Endothelial cell of umbilical vein (primary cell): ENCODE measurements around the gene ACOT2. TPM values are rescaled to one million over a fixed set of nuclear protein-coding genes. Genes with fewer than 3 reads are reported as not detected.
"Not testable (repeated sequence)": the region's sequence is repeated elsewhere in the genome, so short reads cannot be mapped to it uniquely, and the experiment has no call there.

Experiments
- BruUV-seq: library from RNA; stranded (reverse); fragments of 400-500 nt; replicated peaks from 2 replicates; lab custom pipeline; 2021; lab: Mats Ljungman, UMichigan
- CTCF ChIA-PET: fragments of 300-600, 350-600 bp; sonication (Branson Sonifier 250); formaldehyde crosslinking; loops from one replicate; lab custom pipeline; 2021; ENCODE audit warnings: antibody characterized with exemption, inconsistent platforms; lab: Charles Lee
- POLR2A ChIA-PET: fragments of 300-600, 350-600 bp; sonication (Branson Sonifier 250); formaldehyde crosslinking; loops from one replicate; lab custom pipeline; 2021; ENCODE audit warnings: antibody characterized with exemption, inconsistent platforms; lab: Charles Lee
- DNase-seq: peaks from one replicate; pipeline ENCODE4 v3.0.0-alpha.2; 2011; ENCODE audit warnings: low read depth, low spot score
- FAIRE-seq: peaks from 2 replicates; lab custom pipeline; 2011; peaks lifted over from hg19 to GRCh38; lab: Jason Lieb, UNC
- H2AFZ ChIP-seq: 2 replicates; pipeline ENCODE4 v1.6.0; 2012; ENCODE audit warnings: low read depth, low read length, control low read depth, inconsistent platforms
- H3K27ac ChIP-seq: 2 replicates; pipeline ENCODE4 v1.5.1; 2011; ENCODE audit warnings: low read depth, mild to moderate bottlenecking, control low read depth, low read length, moderate library complexity; ENCODE audit not compliant: insufficient read depth
- H3K27me3 ChIP-seq, 2 experiments: 2 replicates each; pipeline versions ENCODE4 v1.6.0 to v1.6.1; 2011; ENCODE audit warnings: low read length in 2 of 2, mixed read lengths in 1 of 2; ENCODE audit not compliant: control insufficient read depth in 2 of 2, insufficient read depth in 2 of 2
- H3K36me3 ChIP-seq, 2 experiments: 2 replicates in 1 of 2; 3 replicates in 1 of 2; pipeline ENCODE4 v1.5.1; 2011; ENCODE audit warnings: low read length in 2 of 2, mild to moderate bottlenecking in 1 of 2, moderate library complexity in 1 of 2; ENCODE audit not compliant: control insufficient read depth in 2 of 2, insufficient read depth in 2 of 2; ENCODE audit errors: extremely low read depth in 1 of 2
- H3K4me1 ChIP-seq: 3 replicates; pipeline ENCODE4 v1.5.1; 2011; ENCODE audit warnings: mild to moderate bottlenecking, low read length; ENCODE audit not compliant: control insufficient read depth, insufficient read depth; ENCODE audit errors: extremely low read depth
- H3K4me2 ChIP-seq: 2 replicates; pipeline ENCODE4 v1.6.1; 2011; ENCODE audit warnings: low read length, control low read depth, mixed read lengths; ENCODE audit not compliant: insufficient read depth
- H3K4me3 ChIP-seq, 3 experiments: fragments of 200-600 bp in 1 of 3; sonication (generic), shearing (Covaris generic) in 1 of 3; replicated peaks in 1 of 3; 2 replicates each; pipeline ENCODE4 v1.5.1; 2011 to 2016; ENCODE audit warnings: control low read depth in 3 of 3, low read length in 3 of 3, mild to moderate bottlenecking in 2 of 3, inconsistent platforms in 1 of 3, low read depth in 1 of 3, moderate library complexity in 1 of 3; ENCODE audit not compliant: insufficient read depth in 1 of 3
- H3K79me2 ChIP-seq: 2 replicates; pipeline ENCODE4 v1.6.0; 2012; ENCODE audit warnings: low read length, inconsistent platforms; ENCODE audit not compliant: control insufficient read depth, insufficient read depth
- H3K9ac ChIP-seq: replicated peaks from 2 replicates; pipeline ENCODE3; 2011; ENCODE audit warnings: low read length, control low read depth; ENCODE audit not compliant: insufficient read depth; ENCODE audit errors: extremely low read depth
- H3K9me1 ChIP-seq: replicated peaks from 3 replicates; pipeline ENCODE4 v1.6.0; 2011; ENCODE audit warnings: mild to moderate bottlenecking, low read length; ENCODE audit not compliant: control insufficient read depth, insufficient read depth; ENCODE audit errors: extremely low read depth
- H3K9me3 ChIP-seq: replicated peaks from 2 replicates; pipeline ENCODE4 v1.5.1; 2012; ENCODE audit warnings: low read length, inconsistent platforms; ENCODE audit not compliant: control insufficient read depth, insufficient read depth
- H4K20me1 ChIP-seq: replicated peaks from 2 replicates; pipeline ENCODE3; 2011; ENCODE audit warnings: mild to moderate bottlenecking, low read length; ENCODE audit not compliant: control insufficient read depth, insufficient read depth; ENCODE audit errors: extremely low read depth
- CTCF ChIP-seq, 2 donors: IDR thresholded peaks; 1 replicate in 1 of 2; 2 replicates in 1 of 2; pipeline ENCODE4 v1.5.1; 2011; ENCODE audit warnings: low read length in 2 of 2, mild to moderate bottlenecking in 2 of 2, moderate library complexity in 2 of 2, control low read depth in 1 of 2, inconsistent platforms in 1 of 2, low read depth in 1 of 2; ENCODE audit not compliant: insufficient read depth in 1 of 2; ENCODE audit errors: extremely low read depth in 1 of 2
- JUN ChIP-seq: IDR thresholded peaks from 2 replicates; pipeline ENCODE4 v1.6.1; 2011; ENCODE audit warnings: borderline replicate concordance, low read depth; ENCODE audit not compliant: insufficient read length, insufficient read depth
- POLR2A ChIP-seq: IDR thresholded peaks from 2 replicates; pipeline ENCODE4 v1.6.1; 2012; ENCODE audit warnings: low read depth, mild to moderate bottlenecking, control low read depth, low read length
- POLR2AphosphoS5 ChIP-seq: IDR thresholded peaks from 2 replicates; pipeline ENCODE4 v1.6.1; 2012; ENCODE audit warnings: low read depth, mild to moderate bottlenecking, control low read depth, low read length, moderate library complexity; ENCODE audit not compliant: insufficient read depth
- dilution Hi-C: fragments of 300-500 bp; cut with MboI; formaldehyde crosslinking; loops from one replicate; pipeline ENCODE4 v1.15.0; 2019; ENCODE audit warnings: low sequenced_read_pairs; ENCODE audit not compliant: extremely low pct_ligation_motif_present
- intact Hi-C: fragments of 100-400 bp; cut with micrococcal nuclease; formaldehyde crosslinking; loops from one replicate; pipeline ENCODE4 v1.10.0; 2022
- polyA plus RNA-seq, 4 experiments: library from polyadenylated mRNA; depleted of rRNA in 3 of 4; stranded (reverse) in 3 of 4; unstranded in 1 of 4; fragments of >200 nt; gene quantifications; 2 replicates each; pipeline versions ENCODE4 v1.2.1 to v1.2.3, GENCODE V29; 2011 to 2012; ENCODE audit warnings: missing spikeins in 1 of 4
- total RNA-seq: library from RNA; stranded (reverse); gene quantifications from 2 replicates; pipeline ENCODE4 v1.2.3, GENCODE V29; 2021

The ACOT2 gene
- total and polyA plus RNA-seq, 2 donors (not counting 3 experiments of a cell fraction or from before 2014, with no cell fraction given): 28.8 to 34.6 TPM

GRCh38 chr14:73537244-73538045 lies 31.6 kb upstream of the ACOT2 start:
- BruUV-seq, H3K36me3 ChIP-seq, H3K27me3 ChIP-seq, dilution Hi-C loops, intact Hi-C loops, H3K9me3 ChIP-seq, H3K9me1 ChIP-seq, H3K79me2 ChIP-seq, POLR2A ChIA-PET, H4K20me1 ChIP-seq: not testable (repeated sequence)
- TF ChIP-seq POLR2AphosphoS5 (peak; percentile 83), POLR2A (peak; percentile 10), JUN (peak; percentile 50)
- DNase-seq (peak; percentile 55), FAIRE-seq (peak; percentile 77)
- peak overlapping the region in 2 of 3 experiments; percentile 15 to 23 for H3K4me3 ChIP-seq
- peak overlapping the region; percentile 51 for H3K9ac ChIP-seq
- CTCF ChIA-PET: interaction anchor here (0.9 to 1.1 kb wide), 2 partner anchors 17 to 32 kb away, joined by 3 read pairs; no protein-coding TSS in a partner anchor
- H3K27ac ChIP-seq: peak overlapping the region; percentile 83
- H2AFZ ChIP-seq: peak overlapping the region; percentile 62
- peak overlapping the region; percentile 66 for H3K4me2 ChIP-seq
- H3K4me1 ChIP-seq: peaks cover 12% of the 10 kb centered on the region

DNA sequence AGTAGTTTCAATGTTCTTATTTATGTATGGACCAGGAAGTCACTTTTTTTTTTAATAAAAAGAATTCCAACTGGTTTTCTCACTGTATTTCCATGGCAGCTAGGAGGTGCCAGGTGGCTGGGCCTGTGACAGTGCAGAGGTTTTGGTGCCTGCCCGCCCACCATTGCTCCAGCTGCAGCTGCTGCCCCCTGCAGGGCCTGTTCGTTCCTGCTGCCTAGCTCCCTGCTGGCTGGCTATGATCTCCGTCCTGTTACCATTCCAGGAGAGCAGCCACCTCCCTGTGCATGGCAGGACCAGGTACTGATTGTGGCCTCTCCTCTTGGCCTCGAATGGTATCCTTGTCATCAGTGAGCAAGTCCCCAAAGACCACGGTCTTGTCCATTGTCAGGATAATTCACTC lies 30.0 kb upstream of the ACOT2 start:
- H3K27ac ChIP-seq, H3K9ac ChIP-seq, H3K9me1 ChIP-seq, H3K36me3 ChIP-seq, H3K4me2 ChIP-seq, H3K9me3 ChIP-seq, H2AFZ ChIP-seq, H3K79me2 ChIP-seq, intact Hi-C loops, H3K4me3 ChIP-seq, H4K20me1 ChIP-seq, BruUV-seq, dilution Hi-C loops, H3K27me3 ChIP-seq: not testable (repeated sequence)
- peaks cover 12% of the 10 kb centered on the region for H3K4me1 ChIP-seq
- DNase-seq: peak; percentile 60
- POLR2A ChIA-PET: interaction anchor here (0.6 kb wide), 1 partner anchor 31 kb away, joined by 5 read pairs; no protein-coding TSS in a partner anchor
- FAIRE-seq: peak; percentile 94
- TF ChIP-seq CTCF (IDR thresholded peaks at IDR 0.05; ENCODE audit: extremely low read depth in 1 of 2, insufficient read depth in 1 of 2, low read depth in 1 of 2, low read length in 2 of 2): peak; percentile 59 to 82
- CTCF ChIA-PET: interaction anchor here (0.6 to 2.1 kb wide), 7 partner anchors 20 to 43 kb away, joined by 3 to 8 read pairs (median 4); partner anchors contain the start of gene ACOT2

DNA sequence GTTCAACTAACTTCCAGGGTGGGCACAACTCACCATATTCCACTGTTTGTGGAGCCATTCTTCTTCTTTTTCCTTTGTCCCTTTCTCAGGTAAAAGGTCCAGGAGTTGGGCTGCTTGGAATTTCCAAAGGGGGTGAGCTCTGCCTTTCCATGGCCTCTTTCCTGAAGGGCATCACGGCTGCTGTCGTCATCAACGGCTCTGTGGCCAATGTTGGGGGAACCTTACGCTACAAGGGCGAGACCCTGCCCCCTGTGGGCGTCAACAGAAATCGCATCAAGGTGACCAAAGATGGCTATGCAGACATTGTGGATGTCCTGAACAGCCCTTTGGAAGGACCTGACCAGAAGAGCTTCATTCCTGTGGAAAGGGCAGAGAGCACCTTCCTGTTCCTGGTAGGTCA lies 26.1 kb upstream of the ACOT2 start:
- dilution Hi-C loops, H2AFZ ChIP-seq, H3K27me3 ChIP-seq, H3K9me1 ChIP-seq, H4K20me1 ChIP-seq, H3K4me3 ChIP-seq, H3K4me2 ChIP-seq, BruUV-seq, H3K4me1 ChIP-seq, POLR2A ChIA-PET, H3K27ac ChIP-seq, H3K79me2 ChIP-seq, H3K9ac ChIP-seq, DNase-seq, H3K9me3 ChIP-seq, H3K36me3 ChIP-seq, intact Hi-C loops, CTCF ChIA-PET: not testable (repeated sequence)
- FAIRE-seq: peak; percentile 21
